Measurements from ENCODE around the gene MAPKAPK5.

- TF ChIP-seq CTCF (IDR thresholded peaks at IDR 0.05; ENCODE audit: poor library complexity), result no peak
- no peak for TF ChIP-seq EZH2 (IDR thresholded peaks at IDR 0.05; ENCODE audit: borderline replicate concordance)
- no peak for TF ChIP-seq EZH2phosphoT487 (IDR thresholded peaks at IDR 0.05; ENCODE audit: low read depth, severe bottlenecking, unreplicated experiment)
These were observed 28.2 kb downstream of the MAPKAPK5 start for GRCh38 chr12:111870216-111870615.

All from hepatocyte (in vitro differentiated cells).